Activated CD8-positive, alpha-beta memory T cell treated with anti-CD3 and anti-CD28 coated beads, Interleukin-2, amount 10 ng/mL, durations not matched to agents 7 days and 5 days (primary cell): ENCODE results near the gene TPD52L1. TPM values are rescaled to one million over a fixed set of nuclear protein-coding genes. Genes with fewer than 3 reads are reported as not detected.

Source experiments
- ATAC-seq: fragments of 150-1000 bp; cut with Tn5 transposase; one replicate; pipeline ENCODE4 v1.10.0; 2021; ENCODE audit warnings: moderate library complexity
- CTCF ChIA-PET: fragments of 350-600 bp; sonication (Branson Sonifier 250); formaldehyde crosslinking; loops from one replicate; lab custom pipeline; 2021; ENCODE audit warnings: antibody characterized with exemption; lab: Charles Lee
- DNase-seq: peaks from one replicate; pipeline ENCODE4 v3.0.0-alpha.2; 2020
- H3K27ac Mint-ChIP-seq: one replicate; pipeline ENCODE4 v1.8.0; 2021; ENCODE audit warnings: mild to moderate bottlenecking, mixed read lengths
- H3K27me3 Mint-ChIP-seq: one replicate; pipeline ENCODE4 v1.8.0; 2021; ENCODE audit warnings: mixed read lengths
- H3K36me3 Mint-ChIP-seq: one replicate; pipeline ENCODE4 v1.8.0; 2021; ENCODE audit warnings: mild to moderate bottlenecking, mixed read lengths
- H3K4me1 Mint-ChIP-seq: one replicate; pipeline ENCODE4 v1.8.0; 2021; ENCODE audit warnings: mixed read lengths
- H3K4me3 Mint-ChIP-seq: one replicate; pipeline ENCODE4 v1.8.0; 2021; ENCODE audit warnings: mild to moderate bottlenecking, moderate library complexity, mixed read lengths
- H3K9me3 Mint-ChIP-seq: one replicate; pipeline ENCODE4 v1.8.0; 2022; ENCODE audit warnings: low read depth, mixed read lengths
- total RNA-seq, 2 experiments: library from RNA; stranded (reverse); gene quantifications; one replicate each; pipeline ENCODE4 v1.2.3, GENCODE V29; 2021

Gene TPD52L1
- total RNA-seq, 2 experiments from 2014 or later, result not detected

GRCh38 chr6:125307964-125308615 is 154.5 kb downstream of the TPD52L1 start:
- H3K27me3 Mint-ChIP-seq, result peaks cover 57% of the 10 kb centered on the region
- DNase-seq (no peak), ATAC-seq (no peak)
- H3K4me1 Mint-ChIP-seq, result peaks cover 16% of the 10 kb centered on the region
- no peaks in the 10 kb centered on the region for H3K9me3 Mint-ChIP-seq
- CTCF ChIA-PET, result interaction anchor here (1.2 kb wide), 1 partner anchor 446 kb away, joined by 5 read pairs; no protein-coding TSS in a partner anchor
- no peak overlapping the region for H3K27ac Mint-ChIP-seq
- H3K4me3 Mint-ChIP-seq, result no peak overlapping the region
- H3K36me3 Mint-ChIP-seq, result peaks cover 4% of the 10 kb centered on the region

- Mint-ChIP-seq H3K4me1 (peaks cover 16% of the 10 kb centered on the region), H3K27me3 (peaks cover 38% of the 10 kb centered on the region), H3K36me3 (no peaks in the 10 kb centered on the region), H3K4me3 (no peak overlapping the region), H3K27ac (no peak overlapping the region), H3K9me3 (no peaks in the 10 kb centered on the region)
- CTCF ChIA-PET, result interaction anchor here (0.6 to 8.0 kb wide), 10 partner anchors 10 to 676 kb away, joined by 3 to 130 read pairs (median 4); partner anchors contain the start of genes HDDC2, HEY2 and TRMT11
- ATAC-seq (peak; percentile 71), DNase-seq (no peak)
These were observed 157.5 kb downstream of the TPD52L1 start for GRCh38 chr6:125310994-125311649.

- ATAC-seq (no peak), DNase-seq (no peak)
- H3K27ac Mint-ChIP-seq, result no peak overlapping the region
- no peaks in the 10 kb centered on the region for H3K9me3 Mint-ChIP-seq
- H3K27me3 Mint-ChIP-seq, result peaks cover 28% of the 10 kb centered on the region
- H3K4me3 Mint-ChIP-seq, result no peak overlapping the region
- CTCF ChIA-PET, result interaction anchor here (1.3 to 8.0 kb wide), 5 partner anchors 433 to 662 kb away, joined by 3 to 130 read pairs (median 12); partner anchors contain the start of gene HEY2
- peaks cover 14% of the 10 kb centered on the region for H3K4me1 Mint-ChIP-seq
- H3K36me3 Mint-ChIP-seq, result no peaks in the 10 kb centered on the region
These were observed 158.9 kb downstream of the TPD52L1 start for GRCh38 chr6:125312478-125312877.

GRCh38 chr6:125312950-125313349 is 159.4 kb downstream of the TPD52L1 start:
- Mint-ChIP-seq H3K9me3 (no peaks in the 10 kb centered on the region), H3K36me3 (no peaks in the 10 kb centered on the region), H3K27ac (no peak overlapping the region), H3K4me1 (peaks cover 11% of the 10 kb centered on the region), H3K27me3 (peaks cover 28% of the 10 kb centered on the region), H3K4me3 (no peak overlapping the region)
- ATAC-seq, result no peak
- DNase-seq, result no peak
- CTCF ChIA-PET, result interaction anchor here (0.9 to 8.0 kb wide), 7 partner anchors 20 to 661 kb away, joined by 3 to 130 read pairs (median 8); partner anchors contain the start of gene HEY2

Other genes starting within 250 kb of the TPD52L1 start
- gene RNF217, start 191.3 kb upstream of the TPD52L1 start, total RNA-seq, result under 1 TPM in 1 of 2 experiments, not detected in 1; 0.70 TPM
- gene HDDC2, start 148.2 kb downstream of the TPD52L1 start, total RNA-seq, result 10 to 100 TPM; 57.8 to 61.7 TPM